Measurements from ENCODE around the gene FKBP3.
"Not testable (repeated sequence)": the region's sequence is repeated elsewhere in the genome, so short reads cannot be mapped to it uniquely, and the experiment has no call there.

FKBP3 gene

DNA sequence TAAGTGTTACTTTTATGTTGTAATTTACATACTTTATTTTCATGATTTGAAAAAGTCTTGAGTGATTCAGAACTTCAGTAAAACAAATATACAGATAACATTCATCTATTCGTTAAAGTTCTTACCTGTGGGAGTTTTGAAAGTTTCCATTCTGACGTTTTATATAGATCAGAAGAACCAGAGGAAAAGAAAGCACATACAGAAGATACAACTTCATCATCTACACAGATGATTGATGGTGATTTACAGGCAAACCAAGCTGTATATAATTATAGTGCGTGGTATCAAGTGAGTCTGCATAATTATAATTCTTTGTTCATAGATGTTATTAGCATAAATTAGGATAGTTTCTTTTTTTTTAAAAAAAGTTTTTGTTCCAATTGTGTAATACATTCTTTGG lies 20.0 kb downstream of the FKBP3 start:
- DNase-seq (ENCODE audit: low read depth in 3 of 3, low spot score in 1 of 3): no peak

DNA sequence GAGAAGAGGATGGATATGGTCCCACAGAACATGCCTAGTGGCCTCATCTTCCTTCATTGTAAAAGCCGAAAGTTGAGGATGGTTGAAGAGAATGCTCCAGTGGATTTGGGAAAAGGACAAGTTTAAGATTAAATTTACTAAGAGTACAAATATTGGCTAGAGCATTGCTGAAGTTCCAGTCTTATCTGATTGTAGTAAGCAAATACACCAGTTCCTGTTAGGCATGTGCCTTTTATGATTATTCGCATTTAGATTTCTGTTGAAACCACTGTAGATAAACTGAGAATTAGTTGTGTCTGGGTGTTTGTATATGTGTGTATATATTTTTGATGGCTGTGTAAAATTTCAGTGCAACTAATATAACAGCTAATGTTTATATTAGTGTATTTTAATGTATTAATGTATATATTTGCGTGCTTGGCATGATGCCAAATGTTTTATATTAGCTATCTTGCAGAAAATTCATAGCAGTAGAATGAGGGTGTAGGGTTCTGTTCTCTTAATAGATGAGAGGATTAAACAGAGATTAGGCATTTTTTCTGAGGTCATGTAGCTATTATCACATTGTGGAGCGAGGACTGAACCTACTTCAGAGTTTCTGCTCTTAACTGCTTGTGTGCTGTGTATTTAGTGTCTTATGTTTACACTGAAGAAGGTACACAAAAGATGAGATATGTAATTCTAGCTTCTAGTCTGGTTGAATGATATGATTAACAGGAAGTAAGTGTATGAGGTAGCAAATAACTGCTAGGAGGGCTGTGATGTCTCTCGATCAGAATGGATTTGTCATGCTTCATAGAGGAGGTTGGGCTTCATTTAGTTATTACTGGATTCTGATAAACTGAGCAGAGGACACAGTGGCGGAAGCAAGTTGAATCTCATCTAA lies 21.1 kb downstream of the FKBP3 start:
- no peak for DNase-seq (ENCODE audit: low read depth in 3 of 3, low spot score in 1 of 3)

DNA sequence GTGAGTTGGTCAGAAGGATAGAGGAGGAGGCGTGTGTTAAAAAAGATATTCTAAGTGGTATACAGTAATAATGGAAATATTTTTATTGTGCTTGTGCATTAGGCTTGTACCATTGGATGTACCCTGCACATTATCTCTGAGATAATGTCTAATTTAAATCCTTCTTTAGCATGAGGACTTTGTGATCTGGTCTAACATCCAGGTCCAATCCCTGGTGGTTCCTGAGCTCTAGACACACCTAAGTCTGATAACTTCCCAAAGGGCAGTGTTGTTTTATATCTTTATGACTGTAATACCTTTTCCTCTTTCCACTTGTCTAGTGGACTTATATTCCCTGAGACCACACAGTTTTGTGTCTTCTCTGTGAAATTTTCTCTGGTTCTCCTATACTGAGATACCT lies 29.7 kb downstream of the FKBP3 start:
- no peak for DNase-seq (ENCODE audit: low read depth in 3 of 3, low spot score in 1 of 3)

DNA sequence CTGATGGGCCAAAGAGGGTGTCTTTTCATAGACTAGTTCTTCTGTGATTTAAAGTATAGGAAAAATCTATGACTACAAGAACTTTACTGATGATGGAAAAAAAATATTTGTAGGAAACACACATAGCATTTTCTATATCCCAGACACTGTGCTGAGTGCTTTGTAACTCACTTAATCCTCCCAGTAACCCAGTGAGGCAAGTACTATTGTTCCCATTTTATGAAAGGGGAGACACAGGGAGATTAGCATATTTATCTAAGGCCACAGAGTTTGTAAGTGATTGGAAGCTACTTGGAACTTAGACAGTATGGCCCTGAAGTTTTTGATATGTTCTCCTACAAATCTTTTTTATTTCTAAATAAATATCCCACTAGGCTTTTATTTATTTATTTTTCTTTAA lies 30.5 kb downstream of the FKBP3 start:
- no peak for DNase-seq (ENCODE audit: low read depth in 3 of 3, low spot score in 1 of 3)

DNA sequence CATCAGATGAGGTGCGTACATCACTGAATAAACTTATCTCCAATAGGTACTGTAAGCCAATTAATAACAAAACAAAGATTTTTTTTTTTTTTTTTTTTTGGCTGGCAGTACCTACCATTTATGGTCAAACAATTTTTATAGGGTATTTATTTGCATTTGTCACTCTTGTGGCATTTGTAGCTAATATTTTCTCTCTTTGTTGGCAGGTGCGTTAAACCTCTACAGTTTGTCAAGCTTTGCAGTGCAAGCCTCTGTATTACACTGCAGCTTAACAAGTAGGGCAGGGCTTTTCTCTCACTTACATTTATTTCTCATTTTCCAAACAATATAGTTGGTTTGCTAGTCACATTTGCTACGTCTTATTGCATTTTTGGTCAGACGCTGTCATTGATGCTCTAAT lies 38.1 kb downstream of the FKBP3 start:
- DNase-seq (ENCODE audit: low read depth in 3 of 3, low spot score in 1 of 3): no peak

DNA sequence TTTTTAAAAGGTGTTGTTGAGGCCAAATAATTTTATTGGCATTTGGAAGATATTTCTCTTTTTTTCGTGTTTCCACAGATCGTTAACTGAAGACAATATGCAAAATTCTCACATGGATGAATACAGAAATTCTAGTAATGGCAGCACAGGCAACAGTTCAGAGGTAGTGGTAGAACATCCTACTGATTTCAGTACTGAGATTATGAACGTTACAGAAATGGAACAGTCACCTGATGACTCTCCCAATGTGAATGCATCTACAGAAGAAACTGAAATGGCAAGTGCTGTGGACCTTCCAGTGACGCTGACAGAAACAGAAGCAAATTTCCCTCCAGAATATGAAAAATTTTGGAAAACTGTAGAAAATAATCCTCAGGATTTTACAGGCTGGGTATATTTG lies 39.1 kb downstream of the FKBP3 start:
- DNase-seq (ENCODE audit: low read depth in 3 of 3, low spot score in 1 of 3): no peak

DNA sequence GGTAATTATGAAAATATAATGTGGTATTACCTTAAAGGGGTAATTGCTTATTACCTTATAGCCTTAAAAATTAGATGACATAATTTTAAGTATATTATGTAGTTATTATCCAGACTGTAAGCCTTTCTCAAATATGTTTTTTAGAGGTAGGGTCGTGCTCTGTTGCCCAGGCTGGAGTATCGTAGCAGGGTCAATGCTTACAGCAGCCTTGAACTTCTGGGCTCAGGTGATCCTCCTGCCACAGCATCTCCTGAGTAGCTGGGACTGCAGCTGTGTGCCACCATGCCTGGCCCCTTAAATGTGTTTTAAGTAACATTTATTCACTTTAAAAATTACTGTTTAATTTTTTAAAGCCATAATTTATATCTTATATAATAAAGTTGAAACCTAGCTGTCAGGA lies 40.0 kb downstream of the FKBP3 start:
- no peak for DNase-seq (ENCODE audit: low read depth in 3 of 3, low spot score in 1 of 3)

DNA sequence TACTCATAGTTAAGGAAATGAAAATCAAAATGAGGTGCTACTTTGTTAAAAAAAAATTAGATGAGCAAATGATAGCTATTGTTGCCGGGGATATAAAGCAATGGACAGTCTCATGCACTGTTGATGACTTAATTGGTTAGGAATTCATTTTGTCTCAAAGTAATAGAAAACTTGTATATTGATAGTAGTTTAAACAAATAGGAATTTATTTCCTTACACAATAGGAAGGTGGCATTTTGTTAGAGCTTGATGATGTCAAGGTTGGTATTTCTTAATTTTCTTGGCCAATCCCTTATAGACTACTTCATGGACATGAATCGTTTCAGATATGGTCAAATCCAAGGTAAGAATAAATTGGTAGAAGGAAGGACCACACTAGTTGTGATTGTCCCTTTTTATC lies 42.6 kb downstream of the FKBP3 start:
- DNase-seq (ENCODE audit: low read depth in 3 of 3, low spot score in 1 of 3): no peak

DNA sequence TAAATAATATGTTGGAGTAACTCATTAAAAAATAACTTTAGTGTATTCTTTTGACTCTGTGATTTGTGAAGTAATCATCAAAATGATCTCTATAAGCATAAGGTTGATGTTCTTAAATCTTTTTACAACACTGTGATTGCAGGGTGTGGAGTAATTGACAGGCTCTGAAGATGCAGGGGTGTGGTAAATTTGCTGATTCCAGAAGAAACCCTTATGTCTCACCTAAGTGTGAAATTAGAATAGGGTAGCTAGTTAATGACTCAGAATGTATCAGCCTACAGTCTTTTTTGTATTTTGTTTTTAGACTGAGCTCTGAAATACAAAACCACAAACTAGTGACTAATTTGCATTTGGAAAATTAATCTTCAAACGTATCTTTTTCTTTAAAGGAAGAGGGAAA lies 44.5 kb downstream of the FKBP3 start:
- DNase-seq (ENCODE audit: low read depth in 3 of 3, low spot score in 1 of 3): no peak

DNA sequence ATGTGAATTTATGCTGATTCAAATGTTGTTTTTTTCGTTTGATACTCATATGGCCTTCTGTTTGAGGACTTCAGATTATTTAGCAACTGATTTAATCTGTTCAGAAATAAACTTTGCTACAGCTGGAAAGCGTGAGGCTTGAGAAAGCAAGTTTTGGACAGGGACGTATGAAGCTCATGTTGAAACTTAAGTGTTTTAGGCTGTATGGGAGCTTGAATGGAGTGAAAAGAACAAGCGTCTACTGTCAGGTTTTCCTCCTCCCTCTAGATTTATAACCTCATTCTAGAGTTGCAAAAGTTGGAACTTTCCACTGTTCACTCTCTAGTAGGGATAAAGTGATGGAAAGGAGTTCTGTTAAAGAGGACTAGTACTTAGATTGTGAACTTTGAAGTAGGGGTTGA lies 49.3 kb downstream of the FKBP3 start:
- no peak for DNase-seq (ENCODE audit: low read depth in 3 of 3, low spot score in 1 of 3)

DNA sequence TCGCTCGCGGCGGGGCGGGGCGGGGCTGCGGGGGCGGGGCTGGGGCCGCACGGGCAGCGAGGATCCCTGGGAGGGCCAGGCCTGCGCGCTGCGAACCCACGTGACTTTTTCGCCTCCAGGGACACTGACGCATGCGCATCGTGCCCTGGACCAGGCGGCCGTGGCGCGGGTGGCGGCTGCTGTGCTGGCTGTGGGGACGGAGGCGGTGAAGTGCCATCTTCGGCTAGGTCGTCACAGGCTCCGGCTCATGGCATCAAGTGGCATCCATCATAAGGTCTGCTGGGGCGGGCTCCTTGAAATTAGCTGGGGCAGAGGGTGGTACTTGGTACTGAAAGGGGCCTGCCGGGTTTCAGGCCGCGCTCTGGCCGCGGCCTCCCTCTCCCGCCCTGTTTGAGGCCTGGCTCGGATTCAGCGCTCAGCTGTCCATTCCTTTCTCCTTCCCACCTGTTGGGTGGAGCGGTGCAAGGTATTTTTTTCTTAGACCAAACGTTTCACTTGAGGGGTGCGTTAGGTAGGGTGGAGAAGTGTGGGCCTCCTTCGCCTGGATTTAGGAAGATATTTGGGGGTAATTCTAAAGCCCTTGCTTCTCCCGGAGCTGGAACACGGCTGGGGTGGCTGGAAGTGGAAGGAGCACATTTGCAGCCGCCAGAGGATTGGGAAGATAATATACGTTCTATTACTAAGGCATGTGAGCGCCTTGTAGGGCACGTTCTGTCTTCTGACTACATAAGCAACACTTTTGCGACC lies 50.1 kb downstream of the FKBP3 start, which contains the start of gene PRPF39:
PRPF39 (plus strand) TSS at position 141 of the 747 bp plus-strand sequence. CDS start 11,124 bp downstream, outside the sequence.
- peak; percentile 88 to 93 (median 92) for DNase-seq (ENCODE audit: low read depth in 3 of 3, low spot score in 1 of 3)

DNA sequence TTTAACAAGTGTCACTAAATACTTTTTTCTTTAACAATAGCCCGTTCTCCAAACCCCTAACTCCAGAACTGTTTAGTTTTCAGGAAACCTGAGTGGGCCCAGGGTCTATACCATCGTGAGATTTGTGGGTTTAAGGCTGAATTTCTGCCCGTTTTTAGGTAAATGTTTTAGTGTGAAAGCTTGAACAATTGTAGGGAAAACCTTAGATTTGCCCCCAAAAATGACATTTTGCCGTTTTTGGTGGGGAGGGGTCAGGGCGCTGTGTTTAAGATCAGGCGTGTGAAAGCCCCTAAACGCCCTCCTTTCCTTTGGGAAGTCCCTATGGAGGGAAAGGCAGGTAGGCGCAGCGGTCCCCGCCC lies 50.7 kb downstream of the FKBP3 start:
- no peak for DNase-seq (ENCODE audit: low read depth in 3 of 3, low spot score in 1 of 3)

DNA sequence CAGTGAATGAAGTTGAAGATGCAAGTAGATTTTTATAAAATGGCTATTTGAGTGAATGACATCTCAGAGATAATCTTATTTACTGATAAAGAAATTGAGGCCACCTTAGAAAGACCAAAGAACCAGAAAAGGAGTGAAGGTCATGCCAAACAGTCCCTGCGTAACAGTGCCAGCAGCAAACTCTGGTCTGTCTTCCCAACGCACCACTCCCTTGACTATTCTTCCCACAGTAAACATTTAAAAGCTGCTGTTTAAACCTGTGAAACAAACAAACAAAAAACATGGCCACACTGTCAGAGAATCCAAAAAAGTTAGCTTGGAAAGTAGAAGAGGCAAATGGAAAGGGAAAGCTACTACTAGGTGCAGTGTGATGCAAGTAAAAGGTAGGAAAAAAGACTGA lies 51.9 kb downstream of the FKBP3 start:
- no peak for DNase-seq (ENCODE audit: low read depth in 3 of 3, low spot score in 1 of 3)

DNA sequence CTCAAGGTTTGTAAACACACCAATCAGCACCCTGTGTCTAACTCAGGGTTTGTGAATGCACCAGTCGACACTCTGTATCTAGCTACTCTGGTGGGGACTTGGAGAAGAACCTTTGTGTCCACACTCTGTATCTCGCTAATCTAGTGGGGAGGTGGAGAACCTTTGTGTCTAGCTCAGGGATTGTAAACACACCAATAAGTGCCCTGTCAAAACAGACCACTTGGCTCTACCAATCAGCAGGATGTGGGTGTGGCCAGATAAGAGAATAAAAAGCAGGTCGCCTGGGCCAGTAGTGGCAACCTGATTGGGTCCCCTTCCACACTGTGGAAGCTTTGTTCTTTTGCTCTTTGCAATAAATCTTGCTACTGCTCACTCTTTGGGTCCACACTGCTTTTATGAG lies 53.2 kb downstream of the FKBP3 start:
- not testable (repeated sequence) for DNase-seq (ENCODE audit: low read depth in 3 of 3, low spot score in 1 of 3)

DNA sequence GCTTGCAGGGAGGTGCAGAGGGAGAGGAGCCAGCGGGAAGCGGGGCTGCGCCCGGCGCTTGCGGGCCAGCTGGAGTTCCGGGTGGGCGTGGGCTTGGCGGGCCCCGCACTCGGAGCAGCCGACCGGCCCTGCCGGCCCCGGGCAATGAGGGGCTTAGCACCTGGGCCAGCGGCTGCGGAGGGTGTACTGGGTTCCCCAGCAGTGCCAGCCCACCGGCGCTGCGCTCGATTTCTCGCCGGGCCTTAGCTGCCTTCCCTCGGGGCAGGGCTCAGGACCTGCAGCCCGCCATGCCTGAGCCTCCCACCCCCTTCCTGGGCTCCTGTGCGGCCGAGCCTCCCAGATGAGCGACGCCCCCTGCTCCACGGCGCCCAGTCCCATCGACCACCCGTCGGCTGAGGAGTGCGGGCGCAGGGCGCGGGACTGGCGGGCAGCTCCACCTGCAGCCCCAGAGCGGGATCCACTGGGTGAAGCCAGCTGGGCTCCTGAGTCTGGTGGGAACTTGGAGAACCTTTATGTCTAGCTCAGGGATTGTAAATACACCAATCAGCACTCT lies 53.8 kb downstream of the FKBP3 start:
- not testable (repeated sequence) for DNase-seq (ENCODE audit: low read depth in 3 of 3, low spot score in 1 of 3)

DNA sequence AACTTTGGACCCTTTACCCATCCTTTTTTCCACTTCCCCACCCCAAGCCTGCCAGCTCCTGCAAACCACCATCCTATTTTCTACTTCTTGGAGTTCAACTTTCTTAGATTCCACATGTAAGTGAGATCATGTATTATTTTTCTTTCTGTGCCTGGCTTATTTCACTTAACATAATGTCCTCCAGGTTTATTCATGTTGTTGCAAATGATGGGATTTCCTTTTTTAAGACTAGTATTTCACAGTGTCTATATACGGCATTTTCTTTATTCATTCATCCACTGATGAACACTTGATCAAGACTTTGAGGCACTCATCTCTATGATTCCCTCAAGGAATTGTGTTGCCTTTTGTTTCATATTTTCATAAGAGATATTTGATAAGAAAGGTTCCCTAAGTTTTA lies 56.0 kb downstream of the FKBP3 start:
- no peak for DNase-seq (ENCODE audit: low read depth in 3 of 3, low spot score in 1 of 3)

DNA sequence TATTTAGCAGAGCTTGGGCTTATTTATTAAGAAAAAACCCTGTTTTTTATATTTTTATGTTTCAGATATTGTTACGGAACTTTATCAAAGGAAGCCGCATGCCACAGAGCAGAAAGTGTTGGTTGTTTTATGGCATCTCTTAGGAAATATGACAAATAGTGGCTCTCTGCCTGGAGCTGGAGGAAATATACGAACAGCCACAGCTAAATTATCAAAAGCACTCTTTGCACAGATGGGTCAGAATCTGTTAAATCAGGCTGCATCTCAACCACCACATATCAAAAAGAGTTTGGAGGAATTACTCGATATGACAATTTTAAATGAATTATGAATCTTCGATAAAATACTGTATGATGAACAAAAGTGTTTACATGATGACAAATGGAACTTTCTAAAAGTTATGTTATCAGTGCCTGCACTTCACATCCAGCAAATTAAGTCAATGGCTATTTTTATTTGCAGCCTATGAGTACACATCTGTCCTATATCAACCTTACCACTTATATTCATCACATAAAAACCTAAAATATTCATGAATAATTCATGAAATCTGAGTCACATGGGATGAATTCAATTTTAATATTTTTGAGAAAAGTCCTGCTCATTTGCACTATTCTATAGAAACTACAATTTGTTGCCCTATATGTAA lies 60.9 kb downstream of the FKBP3 start:
- DNase-seq (ENCODE audit: low read depth in 3 of 3, low spot score in 1 of 3): no peak

DNA sequence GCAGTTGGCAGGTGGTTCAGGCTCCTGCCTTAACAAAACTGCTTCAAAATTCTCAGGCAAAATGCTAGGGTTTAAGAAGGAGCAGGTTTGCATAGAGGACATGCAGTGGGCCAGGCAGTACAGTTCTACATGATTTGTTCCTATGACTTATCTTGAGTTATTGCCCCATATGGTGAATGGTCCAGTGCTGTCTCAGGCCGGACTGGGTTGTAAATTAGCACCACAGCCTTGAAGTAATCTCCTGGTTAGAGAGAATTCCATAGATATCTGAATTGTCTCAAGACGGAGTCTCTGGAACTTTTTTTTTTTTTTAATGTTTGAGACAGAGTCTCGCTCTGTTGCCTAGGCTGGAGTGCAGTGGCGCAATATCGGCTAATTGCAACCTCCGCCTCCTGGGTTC lies 62.2 kb downstream of the FKBP3 start:
- DNase-seq (ENCODE audit: low read depth in 3 of 3, low spot score in 1 of 3): no peak

DNA sequence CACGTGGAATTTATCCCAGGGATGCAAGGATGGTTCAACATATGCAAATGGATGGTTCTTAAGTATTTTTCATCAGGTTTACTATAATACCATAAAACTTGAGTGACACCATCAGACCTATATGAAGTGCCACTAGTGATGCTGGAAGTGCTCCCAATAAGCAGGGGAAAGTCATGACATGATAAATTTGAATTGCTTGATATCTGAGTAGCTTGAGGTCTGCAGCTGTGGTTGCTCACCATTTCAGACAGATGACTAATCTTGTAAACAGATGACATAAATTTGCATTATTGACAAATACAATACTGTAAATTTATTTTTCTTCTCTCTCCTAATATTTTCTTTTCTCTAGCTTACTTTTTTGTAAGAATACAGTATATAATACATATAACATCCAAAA lies 64.1 kb downstream of the FKBP3 start:
- DNase-seq (ENCODE audit: low read depth in 3 of 3, low spot score in 1 of 3): no peak

DNA sequence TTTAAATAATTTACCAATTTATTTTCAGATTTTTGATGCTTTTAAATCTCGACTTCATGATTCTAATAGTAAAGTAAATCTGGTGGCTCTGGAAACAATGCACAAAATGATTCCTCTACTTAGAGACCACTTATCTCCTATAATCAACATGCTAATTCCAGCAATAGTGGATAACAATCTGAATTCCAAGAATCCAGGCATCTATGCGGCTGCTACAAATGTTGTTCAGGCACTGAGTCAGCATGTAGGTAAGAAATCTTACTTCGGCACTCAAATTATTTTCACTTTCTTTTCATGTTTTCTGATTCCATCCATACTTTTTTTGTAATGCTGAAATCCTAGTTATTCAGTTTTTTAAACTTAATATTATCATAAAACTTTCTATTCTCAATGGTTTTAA lies 65.9 kb downstream of the FKBP3 start:
- no peak for DNase-seq (ENCODE audit: low read depth in 3 of 3, low spot score in 1 of 3)

DNA sequence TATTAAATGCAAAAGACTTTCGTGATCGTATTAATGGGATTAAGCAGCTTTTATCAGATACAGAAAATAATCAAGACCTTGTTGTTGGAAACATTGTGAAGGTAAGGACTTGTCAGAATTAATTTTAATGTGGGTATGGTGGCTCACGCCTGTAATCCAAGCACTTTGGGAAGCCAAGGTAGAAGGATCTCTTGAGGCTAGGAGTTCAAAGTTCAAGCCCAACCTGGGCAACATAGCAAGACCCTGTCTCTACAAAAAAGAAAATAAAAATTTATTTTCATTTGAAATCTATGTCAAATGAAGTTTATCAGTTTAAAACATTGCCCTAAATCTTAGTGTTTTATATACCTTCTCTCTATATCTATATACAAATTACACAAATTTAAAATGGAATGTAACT lies 67.6 kb downstream of the FKBP3 start:
- DNase-seq (ENCODE audit: low read depth in 3 of 3, low spot score in 1 of 3): no peak

DNA sequence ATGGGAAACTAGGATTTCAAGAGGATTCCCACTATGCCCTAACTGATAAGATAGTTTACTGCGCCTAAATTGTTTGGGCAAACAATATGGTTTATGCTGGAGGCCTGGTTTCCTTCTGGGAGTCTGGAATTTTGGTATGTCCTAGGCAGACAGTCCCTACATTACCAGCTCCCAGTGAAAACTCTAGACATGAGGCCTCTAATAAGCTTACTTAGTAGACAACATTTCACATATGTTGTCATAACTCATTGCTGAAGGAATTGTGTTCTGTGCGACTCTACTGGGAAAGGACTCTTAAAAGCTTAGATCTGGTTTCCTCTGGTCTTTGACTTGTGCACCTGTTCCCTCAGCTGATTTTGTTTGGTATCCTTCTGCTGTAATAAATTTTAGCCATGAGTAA lies 68.3 kb downstream of the FKBP3 start:
- DNase-seq (ENCODE audit: low read depth in 3 of 3, low spot score in 1 of 3): no peak

Measured in stimulated activated CD4-positive, alpha-beta T cell treated with anti-CD3 and anti-CD28 coated beads, TNF-alpha, amount 100 ng/mL, for 1 hour (primary cell).